Cardiac fibroblast (primary cell): ENCODE results near the gene HAT1.
A peak's percentile ranks its signal among the peaks of the same experiment; 100 is the strongest.

Experiments
- DNase-seq, 2 donors: peaks; one replicate each; pipeline versions ENCODE4 v3.0.0 to v3.0.0-alpha.2; 2010; ENCODE audit warnings: low read depth in 2 of 2
- H3K4me3 ChIP-seq, 2 donors: replicated peaks in 1 of 2; 1 replicate in 1 of 2; 2 replicates in 1 of 2; pipeline ENCODE4 v1.5.1; 2011; ENCODE audit warnings: low read depth in 2 of 2, low read length in 2 of 2, mild to moderate bottlenecking in 2 of 2, moderate library complexity in 1 of 2
- CTCF ChIP-seq: IDR thresholded peaks from one replicate; pipeline ENCODE4 v1.5.1; 2011; ENCODE audit warnings: low read depth, mild to moderate bottlenecking, low read length, inconsistent platforms

Gene HAT1

GRCh38 chr2:171999604-172000469, 77.6 kb downstream of the HAT1 start, which contains the start of gene METAP1D:
Gene METAP1D, plus strand, starts transcription at chr2:171999953. Its CDS starts 17 bp downstream, at chr2:171999970.
- DNase-seq: peak; percentile 89 to 91
- H3K4me3 ChIP-seq: peak within 1 kb of the TSS; percentile 78 to 84
- TF ChIP-seq CTCF: no peak

GRCh38 chr2:172000696-172001361, 78.6 kb downstream of the HAT1 start:
- no peak for DNase-seq
- no peak for TF ChIP-seq CTCF
- peak overlapping the region in 1 of 2 donors; percentile 78 for H3K4me3 ChIP-seq

- DNase-seq: no peak
- no peak for TF ChIP-seq CTCF
- no peak overlapping the region for H3K4me3 ChIP-seq
Measured at GRCh38 chr2:172007372-172007771, 85.1 kb downstream of the HAT1 start.

GRCh38 chr2:172009823-172010222, 87.6 kb downstream of the HAT1 start:
- H3K4me3 ChIP-seq: no peak overlapping the region
- DNase-seq: no peak
- no peak for TF ChIP-seq CTCF

- DNase-seq: no peak
- no peak for TF ChIP-seq CTCF
- no peak overlapping the region for H3K4me3 ChIP-seq
Measured at GRCh38 chr2:172011812-172012575, 89.7 kb downstream of the HAT1 start.

GRCh38 chr2:172012677-172013391, 90.6 kb downstream of the HAT1 start:
- H3K4me3 ChIP-seq: no peak overlapping the region
- no peak for DNase-seq
- TF ChIP-seq CTCF: no peak
